HG03175 (cell line): Measurements from ENCODE around the gene RASSF5.

ENCODE experiments used
- ATAC-seq: cut with Tn5 transposase; IDR thresholded peaks from one replicate; pipeline ENCODE4 v1.9.1; 2021; ENCODE audit warnings: mild to moderate bottlenecking, moderate library complexity; ENCODE audit not compliant: unreplicated experiment

The RASSF5 gene

DNA sequence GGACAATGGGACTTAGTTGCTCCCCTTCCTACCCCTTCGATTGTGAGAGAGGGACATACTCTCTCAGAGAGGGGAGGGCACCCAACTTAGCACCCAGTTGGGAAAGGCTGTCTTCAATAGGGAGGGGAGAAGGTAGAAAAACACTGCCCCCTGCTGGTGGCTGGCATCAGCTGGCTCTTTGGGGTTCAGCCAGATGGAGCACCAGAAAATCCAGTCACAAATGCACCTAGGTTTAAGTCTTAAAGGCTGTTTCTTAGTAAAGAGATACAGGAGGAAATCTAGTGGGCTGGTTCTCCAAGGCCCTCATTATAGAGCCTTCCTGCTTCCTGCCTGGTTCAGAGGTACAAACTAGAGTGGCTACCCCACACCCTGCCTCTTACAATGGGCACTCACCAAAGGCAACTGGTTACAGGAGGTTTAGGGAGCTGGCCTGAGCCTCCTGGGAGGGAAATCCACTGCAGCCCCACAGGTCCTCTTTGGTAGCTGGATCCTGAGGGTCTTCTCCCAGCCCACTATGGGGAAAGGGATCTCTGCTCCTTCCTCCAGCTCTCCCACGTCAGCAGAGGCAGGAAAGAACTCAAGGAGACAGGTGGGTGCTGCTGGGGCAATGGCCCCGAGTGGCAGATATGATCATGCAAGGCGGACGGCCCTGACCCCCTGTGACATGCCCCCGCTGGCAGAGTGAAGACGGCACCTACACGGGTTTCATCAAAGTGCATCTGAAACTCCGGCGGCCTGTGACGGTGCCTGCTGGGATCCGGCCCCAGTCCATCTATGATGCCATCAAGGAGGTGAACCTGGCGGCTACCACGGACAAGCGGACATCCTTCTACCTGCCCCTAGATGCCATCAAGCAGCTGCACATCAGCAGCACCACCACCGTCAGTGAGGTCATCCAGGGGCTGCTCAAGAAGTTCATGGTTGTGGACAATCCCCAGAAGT is 76.6 kb downstream of the RASSF5 start:
- ATAC-seq, result no peak

DNA sequence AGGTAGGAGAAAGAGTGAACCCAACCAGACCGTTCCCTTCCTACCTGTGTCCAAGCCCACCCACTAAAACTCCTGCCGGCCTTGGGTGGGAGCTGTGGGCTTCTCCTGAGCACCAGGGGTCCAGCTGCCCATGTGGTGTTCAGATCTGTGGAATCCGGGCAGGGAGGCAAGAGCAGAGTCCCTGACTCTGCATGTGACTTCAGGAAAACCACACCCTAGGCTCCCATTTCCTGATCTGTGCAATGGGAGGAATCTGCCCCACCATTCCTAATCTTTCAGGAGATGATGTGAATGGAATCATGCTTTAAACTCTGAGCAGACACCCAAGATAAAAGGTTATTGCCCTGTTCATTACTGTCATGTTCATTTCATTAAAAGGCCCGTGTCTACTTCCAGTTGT is 77.4 kb downstream of the RASSF5 start:
- ATAC-seq, result no peak

DNA sequence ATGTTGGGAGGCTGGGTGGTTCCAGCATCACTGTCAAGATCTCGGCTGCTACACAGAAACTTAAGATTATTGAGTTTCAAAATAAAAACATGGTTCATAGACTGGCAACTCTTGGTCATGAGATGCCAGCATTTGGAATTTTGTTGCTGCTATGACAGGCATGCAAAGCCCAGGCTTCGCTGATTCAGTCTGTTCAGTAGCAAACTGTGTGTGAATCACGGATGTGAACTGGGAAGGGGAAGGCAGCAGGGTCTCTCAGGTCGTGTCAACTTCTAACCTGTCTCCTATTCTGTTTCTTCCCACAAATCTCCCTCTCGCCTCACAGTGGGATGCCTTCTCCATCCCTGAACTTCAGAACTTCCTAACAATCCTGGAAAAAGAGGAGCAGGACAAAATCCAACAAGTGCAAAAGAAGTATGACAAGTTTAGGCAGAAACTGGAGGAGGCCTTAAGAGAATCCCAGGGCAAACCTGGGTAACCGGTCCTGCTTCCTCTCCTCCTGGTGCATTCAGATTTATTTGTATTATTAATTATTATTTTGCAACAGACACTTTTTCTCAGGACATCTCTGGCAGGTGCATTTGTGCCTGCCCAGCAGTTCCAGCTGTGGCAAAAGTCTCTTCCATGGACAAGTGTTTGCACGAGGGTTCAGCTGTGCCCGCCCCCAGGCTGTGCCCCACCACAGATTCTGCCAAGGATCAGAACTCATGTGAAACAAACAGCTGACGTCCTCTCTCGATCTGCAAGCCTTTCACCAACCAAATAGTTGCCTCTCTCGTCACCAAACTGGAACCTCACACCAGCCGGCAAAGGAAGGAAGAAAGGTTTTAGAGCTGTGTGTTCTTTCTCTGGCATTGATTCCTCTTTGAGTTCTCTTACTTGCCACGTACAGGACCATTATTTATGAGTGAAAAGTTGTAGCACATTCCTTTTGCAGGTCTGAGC is 79.4 kb downstream of the RASSF5 start:
- no peak for ATAC-seq

DNA sequence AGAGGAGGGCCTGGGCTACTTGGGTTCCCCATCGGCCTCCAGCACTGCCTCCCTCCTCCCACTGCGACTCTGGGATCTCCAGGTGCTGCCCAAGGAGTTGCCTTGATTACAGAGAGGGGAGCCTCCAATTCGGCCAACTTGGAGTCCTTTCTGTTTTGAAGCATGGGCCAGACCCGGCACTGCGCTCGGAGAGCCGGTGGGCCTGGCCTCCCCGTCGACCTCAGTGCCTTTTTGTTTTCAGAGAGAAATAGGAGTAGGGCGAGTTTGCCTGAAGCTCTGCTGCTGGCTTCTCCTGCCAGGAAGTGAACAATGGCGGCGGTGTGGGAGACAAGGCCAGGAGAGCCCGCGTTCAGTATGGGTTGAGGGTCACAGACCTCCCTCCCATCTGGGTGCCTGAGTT is 80.6 kb downstream of the RASSF5 start:
- no peak for ATAC-seq

DNA sequence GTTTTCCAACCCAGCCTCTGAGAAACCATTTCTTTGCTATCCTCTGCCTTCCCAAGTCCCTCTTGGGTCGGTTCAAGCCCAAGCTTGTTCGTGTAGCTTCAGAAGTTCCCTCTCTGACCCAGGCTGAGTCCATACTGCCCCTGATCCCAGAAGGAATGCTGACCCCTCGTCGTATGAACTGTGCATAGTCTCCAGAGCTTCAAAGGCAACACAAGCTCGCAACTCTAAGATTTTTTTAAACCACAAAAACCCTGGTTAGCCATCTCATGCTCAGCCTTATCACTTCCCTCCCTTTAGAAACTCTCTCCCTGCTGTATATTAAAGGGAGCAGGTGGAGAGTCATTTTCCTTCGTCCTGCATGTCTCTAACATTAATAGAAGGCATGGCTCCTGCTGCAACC is 81.2 kb downstream of the RASSF5 start:
- no peak for ATAC-seq

DNA sequence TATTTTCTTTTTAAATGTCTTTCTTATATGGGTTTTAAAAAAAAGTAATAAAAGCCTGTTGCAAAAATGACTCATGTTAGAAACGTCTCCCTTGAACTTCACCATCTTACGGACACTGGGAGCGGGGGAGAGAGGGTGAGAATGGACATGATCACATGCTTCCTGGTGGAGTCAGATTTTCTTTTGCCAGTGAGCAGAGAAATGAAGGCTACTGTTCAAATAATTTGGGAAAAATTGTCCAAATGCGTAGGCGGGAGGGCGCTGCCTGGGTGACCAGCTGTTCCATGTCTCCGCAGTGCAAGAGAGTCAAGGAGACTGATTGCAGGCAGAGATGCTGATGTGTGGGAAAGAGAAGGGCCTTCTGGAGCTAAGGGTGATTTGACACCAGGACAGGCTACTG is 81.9 kb downstream of the RASSF5 start:
- no peak for ATAC-seq

DNA sequence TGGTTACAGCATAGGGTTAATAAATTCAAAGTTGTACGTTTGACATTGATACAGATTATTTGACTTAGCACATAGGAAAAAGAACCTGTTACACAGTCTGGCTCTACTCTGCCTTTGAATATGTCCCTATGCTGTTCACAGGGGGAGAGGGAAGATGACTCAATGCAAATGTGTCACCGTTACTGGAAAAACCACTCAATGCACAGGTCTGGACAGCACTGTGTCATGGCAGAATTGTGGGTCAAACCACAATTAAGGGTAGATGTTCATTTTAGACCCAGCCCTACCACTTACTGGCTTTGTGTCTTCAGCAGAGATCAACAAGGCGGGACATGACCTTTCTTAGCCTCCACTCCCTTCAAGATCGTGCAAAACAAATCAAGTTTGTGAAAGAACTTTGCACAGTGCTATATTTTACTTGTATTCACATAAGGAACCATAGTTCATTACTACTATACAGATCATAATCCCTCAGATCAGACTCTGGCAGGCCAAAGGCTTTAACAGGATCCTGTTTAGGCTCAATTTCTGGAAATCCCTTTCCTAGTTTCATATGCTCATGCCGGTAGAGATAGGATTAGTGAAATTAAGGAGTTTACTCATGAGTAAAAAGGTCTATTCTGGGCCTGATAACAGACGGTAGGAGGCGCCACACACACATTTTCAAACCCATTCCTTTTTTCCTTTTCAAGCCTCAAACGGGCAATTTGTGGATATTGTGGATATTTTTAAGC is 82.9 kb downstream of the RASSF5 start:
- ATAC-seq, result no peak

DNA sequence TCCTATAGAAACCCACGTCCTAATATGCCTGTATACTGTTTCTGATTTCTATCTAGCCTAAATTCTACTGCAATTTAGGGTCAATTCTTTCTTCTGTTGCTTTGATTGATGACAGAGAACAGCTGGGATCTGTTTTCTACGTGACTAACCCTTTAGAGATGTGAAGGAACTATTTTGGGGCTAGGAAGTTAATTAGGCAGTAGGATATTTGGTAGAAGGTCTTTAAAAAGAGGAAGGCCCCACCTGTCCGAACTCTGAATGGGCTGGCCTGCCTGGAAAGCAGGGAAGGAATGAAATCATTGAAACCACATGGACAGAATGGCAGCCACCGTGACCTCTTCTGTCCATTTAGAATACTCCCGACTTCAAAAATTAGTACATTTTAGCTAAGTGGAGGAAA is 83.9 kb downstream of the RASSF5 start:
- ATAC-seq, result no peak

DNA sequence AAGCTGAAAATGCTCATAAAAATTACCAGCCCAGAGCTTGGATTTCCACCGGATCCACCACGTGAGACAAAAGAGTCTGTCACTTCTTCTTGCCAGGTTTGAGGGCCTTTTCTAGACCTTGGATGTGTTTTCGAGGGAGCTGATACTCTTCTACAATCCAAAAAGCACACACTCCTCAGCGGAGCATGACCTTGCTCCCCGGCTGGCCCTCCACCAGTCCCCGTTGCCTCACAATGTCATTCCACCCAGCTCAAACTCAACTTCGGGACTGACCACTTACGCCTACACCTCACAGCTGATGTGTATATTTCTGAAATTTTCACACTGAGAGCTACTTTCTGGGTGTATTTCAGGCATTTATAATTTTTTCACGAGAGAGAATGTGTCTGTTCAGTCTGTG is 84.4 kb downstream of the RASSF5 start:
- ATAC-seq, result no peak

DNA sequence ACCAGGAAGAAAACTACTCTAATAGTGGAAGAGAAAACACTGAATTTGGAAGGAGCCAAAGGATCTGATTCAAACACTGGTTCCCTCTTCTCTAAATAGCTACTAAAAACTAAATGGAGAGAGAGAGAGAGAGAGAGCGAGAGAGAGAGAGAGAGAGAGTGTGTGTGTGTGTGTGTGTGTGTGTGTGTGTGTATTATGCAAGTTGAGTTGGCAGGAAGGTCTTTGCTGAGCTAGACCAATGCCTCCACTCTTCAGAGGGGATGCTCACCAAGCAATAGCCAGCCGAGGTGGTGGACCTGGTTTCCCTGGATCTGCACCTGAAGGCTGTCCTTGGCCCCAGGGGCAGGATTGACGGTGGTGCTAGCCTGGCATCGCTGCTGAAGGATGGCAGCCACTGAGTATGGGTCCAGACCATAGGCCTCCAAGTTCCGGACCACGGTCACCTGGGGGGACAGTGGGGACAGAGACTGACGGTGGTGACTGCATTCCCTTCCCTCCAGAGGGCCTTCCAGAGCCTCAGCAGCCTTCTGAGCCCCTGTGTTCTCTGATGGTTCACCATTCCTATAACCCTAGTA is 86.1 kb downstream of the RASSF5 start:
- ATAC-seq, result no peak

DNA sequence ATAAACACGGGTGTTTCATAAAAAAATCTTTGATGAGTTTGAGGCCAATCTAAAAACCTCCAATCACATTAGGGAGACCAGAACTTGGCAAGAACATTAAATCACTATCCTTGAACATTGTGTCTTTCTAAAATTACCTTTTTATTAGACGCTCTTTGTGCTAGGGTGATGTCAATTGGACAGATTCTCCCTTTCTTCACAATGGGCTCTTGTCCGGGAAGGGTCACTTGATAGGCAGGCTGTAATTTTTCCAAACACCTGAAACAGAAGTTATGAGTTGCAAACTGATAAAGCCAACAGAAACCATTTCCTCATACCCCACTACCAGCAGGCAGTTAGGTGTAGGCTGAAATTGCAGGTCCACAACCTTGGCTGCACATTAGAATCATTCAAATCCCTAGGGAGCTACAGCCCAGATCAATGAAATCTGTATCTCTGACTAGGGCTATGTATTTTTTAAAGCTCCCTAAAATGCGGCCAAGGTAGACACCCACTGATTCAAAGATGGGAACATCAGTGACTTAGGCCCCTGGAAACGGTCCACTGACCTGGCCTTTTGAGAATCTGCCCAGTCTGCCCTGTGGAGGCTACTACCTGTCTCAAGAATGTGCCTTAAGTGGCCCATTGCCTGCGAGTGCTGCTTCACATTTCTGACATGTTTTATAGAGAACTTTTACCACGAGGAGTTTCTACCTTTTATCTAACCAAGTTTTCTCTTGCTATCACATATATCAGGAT is 88.4 kb downstream of the RASSF5 start:
- ATAC-seq, result no peak

DNA sequence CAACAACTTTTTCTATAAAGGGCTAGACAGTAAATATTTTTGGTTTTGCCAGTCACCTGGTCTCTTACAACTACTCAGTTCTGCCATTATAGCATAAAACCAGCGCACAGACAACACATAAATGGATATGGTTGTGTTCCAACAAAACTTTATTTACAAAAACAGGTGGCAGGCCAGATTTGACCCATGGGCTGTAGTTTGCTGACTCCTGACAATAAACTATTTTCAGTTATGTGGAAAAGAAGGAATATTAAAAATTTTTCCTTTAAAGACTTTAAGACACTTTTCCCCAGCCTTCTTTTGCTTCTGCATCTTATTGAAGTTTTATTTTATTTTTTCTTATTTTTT is 89.0 kb downstream of the RASSF5 start:
- no peak for ATAC-seq

DNA sequence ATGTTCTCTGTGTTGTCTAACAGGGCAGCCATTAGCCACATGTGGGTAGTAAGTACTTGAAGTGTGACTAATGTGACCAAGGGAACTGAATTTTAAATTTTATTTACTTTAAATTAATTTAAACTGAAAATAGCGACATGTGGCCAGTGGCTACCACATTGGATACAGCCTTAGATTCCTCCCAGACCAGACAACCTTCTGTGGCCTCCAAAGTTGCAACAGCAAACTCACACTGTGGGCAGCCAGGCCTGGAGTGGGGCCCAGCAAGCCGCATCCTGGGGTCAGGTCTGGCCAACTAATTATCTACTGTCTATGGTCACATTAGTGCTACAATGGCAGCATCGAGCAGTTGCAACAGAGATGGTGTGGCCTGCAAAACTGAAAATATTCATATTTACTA is 93.2 kb downstream of the RASSF5 start:
- ATAC-seq, result no peak

DNA sequence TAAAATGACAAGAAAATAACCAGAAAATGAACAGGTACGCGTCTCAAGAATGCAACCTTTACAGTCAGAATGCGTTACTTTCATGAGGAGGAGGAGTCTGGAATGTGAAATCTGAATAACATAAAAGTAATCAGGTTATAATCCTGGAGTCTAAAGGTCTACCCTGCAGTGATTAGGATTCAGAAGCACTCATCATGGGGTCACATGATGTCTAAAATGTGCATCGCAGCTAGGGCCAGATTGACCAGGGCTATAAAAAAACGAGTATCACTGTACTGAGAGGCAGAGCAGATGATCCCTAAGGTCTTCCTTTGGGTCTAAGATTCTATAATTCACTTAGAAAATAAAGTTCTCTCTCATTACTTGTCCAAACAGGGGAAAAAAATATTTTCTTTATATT is 97.5 kb downstream of the RASSF5 start:
- ATAC-seq, result no peak

DNA sequence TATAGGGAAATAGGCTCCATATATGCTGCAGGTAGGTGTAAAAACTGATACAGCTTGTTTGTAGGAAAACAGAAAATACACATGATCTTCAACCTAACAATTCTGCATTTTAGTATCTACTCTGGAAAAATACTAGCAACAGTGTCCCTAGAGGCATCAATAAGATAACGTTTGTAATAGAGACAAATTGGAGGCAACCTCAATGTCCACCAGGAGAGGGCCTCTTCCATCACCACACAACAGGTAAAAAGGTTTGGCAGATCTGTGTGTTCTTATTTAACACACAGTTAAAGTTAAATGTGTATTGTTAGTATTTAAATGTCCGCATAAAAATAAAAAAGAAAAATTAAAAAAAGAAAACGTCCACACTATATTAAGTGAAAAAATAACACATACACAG is 99.5 kb downstream of the RASSF5 start:
- ATAC-seq, result peak; percentile 42

DNA sequence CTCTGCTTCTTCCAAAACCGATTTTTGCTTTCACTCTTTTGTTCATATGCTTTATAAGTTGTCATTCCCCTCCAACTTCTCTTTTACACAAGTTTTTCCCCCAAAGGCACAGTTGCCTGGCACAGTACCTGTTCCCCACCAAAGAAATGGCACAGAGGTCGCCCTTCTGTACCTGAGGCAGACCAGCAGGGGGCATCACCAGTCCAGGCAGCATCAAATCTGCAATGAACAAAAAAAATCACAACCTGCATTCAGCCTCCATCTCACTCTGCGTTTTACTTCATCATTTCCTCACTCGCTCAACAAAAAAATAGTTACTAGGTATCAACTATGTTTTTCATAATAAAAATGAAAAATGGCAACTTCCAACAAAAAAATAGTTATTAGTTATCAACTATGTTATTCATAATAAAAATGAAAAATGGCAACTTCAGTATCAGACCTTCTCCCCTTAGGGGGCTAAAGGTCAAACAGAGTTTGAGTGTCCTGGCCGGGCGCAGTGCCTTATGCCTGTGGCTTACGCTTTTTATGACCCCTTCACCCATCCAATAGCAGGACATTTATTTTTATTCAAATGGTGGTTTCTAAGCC is 100.9 kb downstream of the RASSF5 start:
- no peak for ATAC-seq

DNA sequence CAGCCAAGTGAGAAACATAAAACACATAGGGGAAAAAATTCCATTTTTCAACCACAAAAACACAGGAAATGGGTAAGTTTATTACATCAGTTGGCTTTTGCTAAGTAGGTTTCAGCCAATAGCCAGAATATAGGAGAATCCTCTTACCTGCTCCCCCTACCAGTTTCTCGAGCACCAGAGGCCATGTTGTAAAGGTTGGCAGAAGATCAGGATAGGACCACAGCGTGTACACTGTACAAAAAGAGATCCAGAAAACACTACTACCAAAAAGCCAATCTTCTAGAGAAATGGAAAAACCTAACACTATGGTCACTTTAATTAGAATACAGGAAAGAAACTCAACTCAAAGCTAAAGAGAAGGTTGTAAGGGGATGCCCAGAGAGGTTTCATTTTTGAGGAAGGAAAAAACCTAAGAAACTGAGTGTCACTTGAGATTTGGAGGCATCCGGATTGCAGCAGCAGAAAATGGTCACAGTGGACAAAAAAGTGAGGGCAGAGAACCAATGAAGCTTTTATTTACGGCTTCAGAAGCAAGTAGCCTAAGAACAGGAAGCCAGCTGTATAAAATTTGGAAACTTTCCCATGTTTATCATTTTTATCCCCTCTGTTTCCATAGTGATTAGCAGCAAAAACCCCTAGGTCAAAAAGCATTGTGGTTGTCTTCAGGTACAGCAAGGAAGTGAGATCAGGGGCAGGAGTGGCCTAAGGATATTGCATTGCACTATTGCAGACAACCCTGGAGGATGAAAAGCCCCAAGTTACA is 102.1 kb downstream of the RASSF5 start:
- no peak for ATAC-seq

DNA sequence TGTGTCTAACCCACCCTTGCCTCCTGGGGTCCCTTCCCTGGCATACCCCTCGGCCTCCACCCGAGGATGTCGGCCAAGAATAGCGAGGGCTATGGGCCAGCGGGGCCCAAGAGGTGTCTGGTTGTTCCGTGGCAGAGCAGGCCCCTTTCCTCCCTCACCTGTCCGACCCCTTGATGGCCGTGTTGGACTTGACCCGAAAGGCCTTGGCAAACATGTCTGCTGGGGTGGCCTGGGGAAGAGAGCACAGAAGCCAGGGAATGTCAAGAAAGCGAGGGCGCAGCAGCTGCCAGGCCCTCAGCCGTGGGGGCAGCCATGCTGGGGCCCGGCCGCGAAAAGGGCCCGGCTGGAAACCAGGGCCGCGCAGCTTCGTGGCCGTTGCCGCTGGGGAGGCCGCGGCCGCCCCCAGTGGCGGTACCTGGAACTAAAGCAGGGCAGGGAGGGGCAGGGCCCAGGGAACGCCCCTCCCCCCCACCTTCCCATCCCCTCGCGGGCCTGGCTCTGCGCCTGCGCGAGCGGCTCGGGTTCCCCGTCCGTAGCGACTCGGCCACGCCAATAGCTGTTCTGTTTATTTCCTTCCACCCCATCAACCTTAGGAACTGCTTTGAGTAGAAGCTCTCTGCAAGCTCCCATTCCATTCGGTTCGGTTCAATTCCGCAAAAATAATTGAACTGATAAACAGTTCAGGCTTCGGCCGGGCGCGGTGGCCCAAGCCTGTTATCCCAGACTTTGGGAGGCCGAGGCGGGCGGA is 105.0 kb downstream of the RASSF5 start, which contains the start of gene EIF2D:
EIF2D (minus strand) TSS at position 337 of the 748 bp plus-strand sequence; CDS start at position 214, 123 bp downstream.
- ATAC-seq, result peak; percentile 91
